Neural progenitor cell (in vitro differentiated cells): ENCODE measurements around the gene RAB25.

ENCODE experiments used
- CTCF ChIP-seq: fragments of 200-600 bp; sonication (generic); IDR thresholded peaks from 2 replicates; pipeline ENCODE4 v1.5.1; 2017; ENCODE audit warnings: antibody characterized with exemption, mild to moderate bottlenecking
- EZH2 ChIP-seq: fragments of 200-600 bp; sonication (generic); IDR thresholded peaks from 2 replicates; pipeline ENCODE4 v1.6.1; 2017; ENCODE audit warnings: antibody characterized with exemption, mild to moderate bottlenecking, moderate library complexity
- EZH2phosphoT487 ChIP-seq: fragments of 200-600 bp; sonication (generic); IDR thresholded peaks from 2 replicates; pipeline ENCODE4 v1.6.1; 2017; ENCODE audit warnings: antibody characterized with exemption

GRCh38 chr1:156063997-156064285 is 3.0 kb downstream of the RAB25 start:
- TF ChIP-seq CTCF (no peak), EZH2 (no peak), EZH2phosphoT487 (no peak)
